COR-L47 (cell line): Measurements from ENCODE around the gene TTC9B.
"Not testable (repeated sequence)": the region's sequence is repeated elsewhere in the genome, so short reads cannot be mapped to it uniquely, and the experiment has no call there.

Source experiments
- DNase-seq: peaks from one replicate; lab custom pipeline; 2025; lab: John Stamatoyannopoulos, UW

TTC9B gene

GRCh38 chr19:40214936-40215335 lies 3.2 kb downstream of the TTC9B start:
- no peak for DNase-seq

GRCh38 chr19:40213882-40214570 lies 4.2 kb downstream of the TTC9B start:
- DNase-seq: no peak

GRCh38 chr19:40213251-40213829 lies 4.8 kb downstream of the TTC9B start:
- no peak for DNase-seq

DNA sequence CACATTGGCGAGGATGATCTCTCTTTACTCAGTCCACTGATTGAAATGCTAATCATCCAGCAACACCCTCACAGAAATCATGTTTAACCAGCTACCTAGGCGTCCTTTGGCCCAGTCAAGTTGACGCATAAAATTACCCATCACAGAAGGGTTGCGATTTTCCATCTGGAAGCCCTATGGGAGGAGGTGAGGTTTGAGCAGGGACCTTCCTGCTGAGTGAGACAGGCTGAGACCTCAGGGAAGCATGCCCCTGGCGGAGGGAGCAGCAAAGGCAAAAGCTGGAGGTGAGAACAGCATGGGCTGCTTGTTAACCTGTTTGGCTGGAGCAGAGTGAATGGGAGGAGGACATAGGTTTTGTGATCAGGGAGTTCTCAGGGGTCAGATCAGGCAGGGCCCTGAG lies 7.3 kb downstream of the TTC9B start:
- DNase-seq: no peak

- no peak for DNase-seq
Observed at GRCh38 chr19:40208602-40209001, 9.6 kb downstream of the TTC9B start.

DNA sequence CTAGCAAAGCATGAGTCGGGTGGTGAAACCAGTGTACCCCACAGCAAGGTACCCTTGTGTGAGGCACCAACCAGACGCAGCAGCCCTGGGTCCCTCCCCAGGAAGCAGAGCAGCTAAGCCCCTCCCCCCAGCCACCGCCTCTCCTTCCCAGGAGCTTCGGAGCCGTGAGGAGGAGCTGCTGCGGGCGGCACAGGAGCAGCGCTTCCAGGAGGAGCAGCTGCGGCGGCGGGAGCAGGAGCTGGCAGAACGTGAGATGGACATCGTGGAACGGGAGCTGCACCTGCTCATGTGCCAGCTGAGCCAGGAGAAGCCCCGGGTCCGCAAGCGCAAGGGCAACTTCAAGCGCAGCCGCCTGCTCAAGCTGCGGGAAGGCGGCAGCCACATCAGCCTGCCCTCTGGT lies 12.4 kb downstream of the TTC9B start:
- DNase-seq: no peak

DNA sequence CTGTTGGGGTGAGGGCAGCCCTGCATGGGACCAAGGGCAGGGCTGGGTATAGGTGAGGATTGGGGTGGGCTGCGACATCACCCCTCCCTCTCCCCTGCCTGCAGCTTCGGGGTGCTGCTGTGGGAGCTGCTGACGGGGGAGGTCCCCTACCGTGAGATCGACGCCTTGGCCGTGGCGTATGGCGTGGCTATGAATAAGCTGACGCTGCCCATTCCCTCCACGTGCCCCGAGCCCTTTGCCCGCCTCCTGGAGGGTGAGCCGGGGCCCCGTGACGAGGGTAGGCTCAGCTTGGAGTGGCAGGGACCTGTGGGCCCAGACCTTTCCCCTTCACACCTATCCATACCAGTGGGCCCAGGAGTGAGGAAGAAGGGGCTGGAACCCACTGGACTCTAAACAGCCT lies 13.8 kb downstream of the TTC9B start:
- no peak for DNase-seq

- DNase-seq: no peak
Observed at GRCh38 chr19:40200341-40201099, 17.7 kb downstream of the TTC9B start.

GRCh38 chr19:40198272-40198990 lies 19.8 kb downstream of the TTC9B start:
- DNase-seq: no peak

GRCh38 chr19:40193587-40193849 lies 24.7 kb downstream of the TTC9B start:
- DNase-seq: no peak

DNA sequence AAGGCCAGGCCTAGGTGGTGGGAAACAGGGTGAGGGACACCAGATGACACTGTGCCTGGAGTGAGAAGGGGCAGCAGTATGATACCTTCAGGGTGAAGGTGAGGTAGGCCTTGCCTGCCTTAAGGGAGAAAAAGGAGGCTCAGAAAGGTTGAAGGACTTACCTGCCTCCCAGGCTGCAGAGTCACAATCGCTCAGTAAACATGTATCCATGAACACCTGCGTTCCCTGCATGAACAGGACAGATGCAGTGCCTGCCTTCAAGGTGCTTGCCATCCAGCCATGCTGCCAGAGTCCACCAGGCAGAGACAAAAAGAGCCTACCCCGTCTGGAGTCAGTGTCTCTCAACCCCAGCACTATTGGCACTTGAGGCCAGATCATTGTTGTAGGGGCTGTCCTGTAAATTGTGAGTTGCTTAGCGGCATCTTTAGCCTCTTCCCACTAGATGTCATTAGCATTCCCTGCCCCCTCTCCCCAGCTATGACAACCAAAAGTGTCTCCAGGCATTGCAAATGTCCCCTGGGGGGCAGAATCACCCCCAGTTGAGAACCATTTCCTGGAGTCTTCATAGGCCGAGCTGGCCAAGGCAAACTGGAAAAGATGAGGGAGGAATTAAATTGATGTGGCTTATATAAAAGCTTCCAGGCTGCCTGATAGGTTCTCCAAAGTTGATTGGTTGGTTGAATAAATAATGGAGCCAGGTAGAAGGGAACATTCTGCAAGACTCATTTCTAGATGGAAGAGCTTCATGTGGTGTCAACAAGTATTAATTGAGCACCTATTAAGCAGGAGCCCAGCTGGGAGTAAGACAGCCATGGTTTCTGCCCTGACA lies 25.2 kb downstream of the TTC9B start:
- DNase-seq: no peak

- DNase-seq: no peak
Observed at GRCh38 chr19:40191836-40192646, 26.1 kb downstream of the TTC9B start.

- peak; percentile 20 for DNase-seq
Observed at GRCh38 chr19:40190891-40191835, 27.0 kb downstream of the TTC9B start, which contains the start of gene MAP3K10. MAP3K10 (plus strand) TSS chr19:40191426; CDS start chr19:40192032, 606 bp downstream.

DNA sequence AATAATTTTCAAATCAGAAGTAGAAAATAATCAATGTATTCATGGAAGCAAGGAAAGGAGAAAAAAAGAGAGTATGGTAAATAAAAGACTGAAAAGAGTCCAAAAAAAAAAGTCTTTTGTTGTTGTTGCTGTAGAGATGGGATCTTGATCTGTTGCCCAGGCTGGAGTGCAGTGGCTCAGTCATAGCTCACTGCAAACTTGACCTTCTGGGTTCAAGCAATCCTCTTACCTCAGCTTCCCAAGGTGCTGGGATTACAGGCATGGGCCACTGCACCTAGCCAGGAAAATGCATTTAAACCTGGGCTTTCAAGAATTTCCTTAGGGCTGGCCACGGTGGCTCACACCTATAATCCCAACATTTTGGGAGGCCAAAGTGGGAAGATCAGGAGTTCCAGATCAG lies 33.9 kb downstream of the TTC9B start:
- DNase-seq: no peak

DNA sequence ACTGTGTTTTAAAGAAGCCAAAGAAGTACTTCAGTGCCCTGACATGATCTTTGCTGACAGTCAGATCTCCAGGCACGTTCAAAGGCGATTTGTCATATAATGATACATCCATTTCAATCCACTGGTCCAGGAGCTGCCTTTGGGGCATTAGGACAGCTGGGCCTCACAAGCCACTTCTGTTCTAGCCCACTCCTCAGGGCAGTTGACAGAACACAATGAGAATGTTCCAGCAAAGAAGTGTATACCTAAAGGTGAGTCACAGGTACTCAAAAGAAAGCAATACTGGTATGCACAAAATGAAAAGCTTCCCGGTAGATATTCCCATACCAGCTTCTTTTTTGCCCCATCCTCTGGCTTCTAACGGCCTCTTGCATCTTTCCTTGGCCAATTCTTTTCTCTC lies 39.4 kb downstream of the TTC9B start:
- no peak for DNase-seq

- no peak for DNase-seq
Observed at GRCh38 chr19:40177286-40178070, 40.7 kb downstream of the TTC9B start.

GRCh38 chr19:40175820-40176219 lies 42.4 kb downstream of the TTC9B start:
- DNase-seq: no peak

DNA sequence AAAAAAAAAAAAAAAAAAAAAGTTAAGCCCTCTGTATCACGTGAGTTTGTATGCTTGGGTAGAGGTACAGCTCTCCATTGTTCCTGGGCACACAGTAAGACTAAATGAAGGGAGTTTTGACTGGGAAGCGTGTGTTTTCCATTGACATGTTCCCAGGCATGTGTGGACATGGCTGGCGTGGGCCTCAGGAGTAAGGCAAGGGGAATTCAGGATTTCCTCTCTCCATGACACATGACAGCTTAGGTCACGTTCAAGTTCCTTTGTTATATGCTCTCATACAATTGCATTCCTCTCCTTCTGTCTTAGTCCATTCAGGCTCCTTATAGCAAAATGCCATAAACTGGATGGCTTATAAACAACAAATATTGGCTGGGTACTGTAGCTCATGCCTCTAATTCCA lies 44.1 kb downstream of the TTC9B start:
- DNase-seq: no peak

- DNase-seq: not testable (repeated sequence)
Observed at GRCh38 chr19:40171293-40171692, 46.9 kb downstream of the TTC9B start.
